ENCODE data around the gene C1orf105. TPM values are rescaled to one million over a fixed set of nuclear protein-coding genes. Genes with fewer than 3 reads are reported as not detected.

Gene C1orf105
- total RNA-seq, 2 donors from 2014 or later, result not detected

- Histone ChIP-seq H3K27me3 (no peaks in the 10 kb centered on the region), H3K9me3 (no peaks in the 10 kb centered on the region), H3K36me3 (replicated peaks in 1 of 2; ENCODE audit: insufficient read depth in 1 of 2, low read depth in 2 of 2) (no peaks in the 10 kb centered on the region), H3K4me1 (no peaks in the 10 kb centered on the region), H3K4me3 (no peak overlapping the region), H3K27ac (no peak overlapping the region)
- ATAC-seq, result no peak
- DNase-seq, result no peak
- TF ChIP-seq CTCF (IDR thresholded peaks at IDR 0.05), result no peak
- TF ChIP-seq POLR2A (IDR thresholded peaks at IDR 0.05), result no peak
- 94 to 96% methylated on average over 8 of the region's 8 CpGs for WGBS, 2 donors
- intact Hi-C loops (cut with DNase I), result no loop called here
These were observed 32.0 kb upstream of the C1orf105 start for GRCh38 chr1:172388490-172388889.

- Histone ChIP-seq H3K4me3 (no peak overlapping the region), H3K36me3 (replicated peaks in 1 of 2; ENCODE audit: insufficient read depth in 1 of 2, low read depth in 2 of 2) (no peaks in the 10 kb centered on the region), H3K9me3 (no peaks in the 10 kb centered on the region), H3K27ac (no peak overlapping the region), H3K4me1 (no peaks in the 10 kb centered on the region), H3K27me3 (no peaks in the 10 kb centered on the region)
- intact Hi-C loops (cut with DNase I), result no loop called here
- ATAC-seq (peak; percentile 30), DNase-seq (no peak)
- 31 to 42% methylated on average over 3 of the region's 3 CpGs for WGBS, 2 donors
- no peak for TF ChIP-seq POLR2A (IDR thresholded peaks at IDR 0.05)
These were observed 30.2 kb upstream of the C1orf105 start for GRCh38 chr1:172390301-172390682.

GRCh38 chr1:172390683-172391551, 29.6 kb upstream of the C1orf105 start:
- H3K4me3 ChIP-seq, result no peak overlapping the region
- no peak for DNase-seq
- H3K4me1 ChIP-seq, result no peaks in the 10 kb centered on the region
- H3K36me3 ChIP-seq (replicated peaks in 1 of 2; ENCODE audit: insufficient read depth in 1 of 2, low read depth in 2 of 2), result no peaks in the 10 kb centered on the region
- H3K27me3 ChIP-seq, result no peaks in the 10 kb centered on the region
- H3K9me3 ChIP-seq, result no peaks in the 10 kb centered on the region
- no peak for TF ChIP-seq CTCF (IDR thresholded peaks at IDR 0.05)
- no peak for TF ChIP-seq POLR2A (IDR thresholded peaks at IDR 0.05)
- 78 to 86% methylated on average over 9 of the region's 9 CpGs for WGBS, 2 donors
- peak overlapping the region in 1 of 4 donors; percentile 33 for H3K27ac ChIP-seq
- no peak for ATAC-seq
- intact Hi-C loops (cut with DNase I), result no loop called here

- ATAC-seq (no peak), DNase-seq (no peak)
- intact Hi-C loops (cut with DNase I), result no loop called here
- Histone ChIP-seq H3K36me3 (replicated peaks in 1 of 2; ENCODE audit: insufficient read depth in 1 of 2, low read depth in 2 of 2) (no peaks in the 10 kb centered on the region), H3K9me3 (no peaks in the 10 kb centered on the region), H3K4me3 (no peak overlapping the region), H3K4me1 (no peaks in the 10 kb centered on the region), H3K27ac (no peak overlapping the region), H3K27me3 (no peaks in the 10 kb centered on the region)
- WGBS, 2 donors, result 92 to 97% methylated on average over 1 of the region's 1 CpG
- TF ChIP-seq POLR2A (IDR thresholded peaks at IDR 0.05), result no peak
- TF ChIP-seq CTCF (IDR thresholded peaks at IDR 0.05), result no peak
These were observed 28.5 kb upstream of the C1orf105 start for GRCh38 chr1:172391976-172392375.

GRCh38 chr1:172393354-172393753, 27.1 kb upstream of the C1orf105 start:
- H3K36me3 ChIP-seq (replicated peaks in 1 of 2; ENCODE audit: insufficient read depth in 1 of 2, low read depth in 2 of 2), result no peaks in the 10 kb centered on the region
- no peaks in the 10 kb centered on the region for H3K27me3 ChIP-seq
- intact Hi-C loops (cut with DNase I), result no loop called here
- no peak overlapping the region for H3K4me3 ChIP-seq
- ATAC-seq (no peak), DNase-seq (peak in 1 of 4 donors; percentile 20)
- H3K9me3 ChIP-seq, result no peaks in the 10 kb centered on the region
- H3K27ac ChIP-seq, result peak overlapping the region in 1 of 4 donors; percentile 26
- TF ChIP-seq CTCF (IDR thresholded peaks at IDR 0.05) (no peak), POLR2A (IDR thresholded peaks at IDR 0.05) (no peak)
- 83 to 91% methylated on average over 5 of the region's 5 CpGs for WGBS, 2 donors
- H3K4me1 ChIP-seq, result peaks cover 4% of the 10 kb centered on the region
